GM23338 (cell line): ENCODE measurements around the gene NPDC1. TPM values are rescaled to one million over a fixed set of nuclear protein-coding genes. Genes with fewer than 3 reads are reported as not detected.

ENCODE experiments used
- ATAC-seq: fragments of 200-7000 bp; cut with Tn5 transposase; 3 replicates; pipeline ENCODE4 v1.9.1; 2020
- DNase-seq: peaks from one replicate; pipeline ENCODE4 v3.0.0-alpha.2; 2015; ENCODE audit warnings: low spot score
- H2AFZ ChIP-seq: fragments of 200-600 bp; sonication (generic); 2 replicates; pipeline ENCODE4 v1.8.0; 2016; ENCODE audit warnings: antibody characterized with exemption, mild to moderate bottlenecking, moderate library complexity
- H3F3A ChIP-seq: fragments of 200-600 bp; sonication (generic); replicated peaks from 2 replicates; pipeline ENCODE4 v1.8.0; 2017; ENCODE audit warnings: antibody characterized with exemption, mixed run types, low read depth
- H3K27ac ChIP-seq: fragments of 200-600 bp; sonication (generic); 2 replicates; pipeline ENCODE4 v1.6.1; 2016; ENCODE audit warnings: low read depth
- H3K27me3 ChIP-seq: fragments of 200-600 bp; sonication (generic); 2 replicates; pipeline ENCODE4 v1.8.0; 2016; ENCODE audit warnings: mild to moderate bottlenecking, mixed run types, moderate library complexity; ENCODE audit not compliant: insufficient read depth
- H3K36me3 ChIP-seq: fragments of 200-600 bp; sonication (generic); 2 replicates; pipeline ENCODE4 v1.8.0; 2016; ENCODE audit warnings: mild to moderate bottlenecking; ENCODE audit not compliant: insufficient read depth
- H3K4me1 ChIP-seq: fragments of 200-600 bp; sonication (generic); 2 replicates; pipeline ENCODE4 v1.8.0; 2016; ENCODE audit warnings: mild to moderate bottlenecking, moderate library complexity; ENCODE audit not compliant: insufficient read depth
- H3K4me2 ChIP-seq: fragments of 200-600 bp; sonication (generic); 2 replicates; pipeline ENCODE4 v1.7.1; 2017; ENCODE audit warnings: mixed run types
- H3K4me3 ChIP-seq: fragments of 200-600 bp; sonication (generic); 2 replicates; pipeline ENCODE4 v1.6.1; 2016; ENCODE audit warnings: mixed run types
- H3K79me2 ChIP-seq: fragments of 200-600 bp; sonication (generic); replicated peaks from 2 replicates; pipeline ENCODE4 v1.8.0; 2017; ENCODE audit warnings: mild to moderate bottlenecking; ENCODE audit not compliant: insufficient read depth
- H3K9me2 ChIP-seq: fragments of 200-600 bp; sonication (generic); 2 replicates; pipeline ENCODE4 v1.8.0; 2017; ENCODE audit not compliant: insufficient read depth
- H4K20me1 ChIP-seq: fragments of 200-600 bp; sonication (generic); replicated peaks from 2 replicates; pipeline ENCODE4 v1.8.0; 2017; ENCODE audit warnings: mild to moderate bottlenecking; ENCODE audit not compliant: insufficient read depth
- H3K27ac Mint-ChIP-seq: 2 replicates; pipeline ENCODE4 v1.8.0; 2020; ENCODE audit warnings: inconsistent platforms, mild to moderate bottlenecking, moderate library complexity, mixed read lengths
- H3K27me3 Mint-ChIP-seq: 3 replicates; pipeline ENCODE4 v1.8.0; 2022; ENCODE audit warnings: low read depth, mild to moderate bottlenecking, moderate library complexity, mixed read lengths, inconsistent platforms; ENCODE audit not compliant: insufficient read depth, poor library complexity
- H3K36me3 Mint-ChIP-seq: 3 replicates; pipeline ENCODE4 v1.8.0; 2021; ENCODE audit warnings: low read depth, mild to moderate bottlenecking, inconsistent platforms, moderate library complexity, mixed read lengths
- H3K4me1 Mint-ChIP-seq: 3 replicates; pipeline ENCODE4 v1.8.0; 2020; ENCODE audit warnings: mild to moderate bottlenecking, inconsistent platforms, mixed read lengths
- H3K4me3 Mint-ChIP-seq: 3 replicates; pipeline ENCODE4 v1.8.0; 2021; ENCODE audit warnings: moderate library complexity, mild to moderate bottlenecking, inconsistent platforms, mixed read lengths
- H3K9me3 Mint-ChIP-seq: 3 replicates; pipeline ENCODE4 v1.8.0; 2020; ENCODE audit warnings: moderate library complexity, mild to moderate bottlenecking, inconsistent platforms, mixed read lengths
- CREB1 ChIP-seq: fragments of 250-450 bp; sonication (Bioruptor Pico); IDR thresholded peaks from 2 replicates; pipeline ENCODE4 v1.5.0; 2020; ENCODE audit warnings: low read depth, mild to moderate bottlenecking, moderate library complexity
- EZH2 ChIP-seq: fragments of 200-600 bp; sonication (generic); IDR thresholded peaks from one replicate; pipeline ENCODE4 v1.8.0; 2017; ENCODE audit warnings: antibody characterized with exemption, mild to moderate bottlenecking, low read depth; ENCODE audit not compliant: unreplicated experiment
- EZH2phosphoT487 ChIP-seq: fragments of 200-600 bp; sonication (generic); IDR thresholded peaks from one replicate; pipeline ENCODE4 v1.8.1; 2018; ENCODE audit warnings: antibody characterized with exemption; ENCODE audit not compliant: unreplicated experiment
- JUNB ChIP-seq: IDR thresholded peaks from one replicate; pipeline ENCODE4 v1.6.1; 2016; ENCODE audit warnings: antibody characterized with exemption; ENCODE audit not compliant: unreplicated experiment
- NANOG ChIP-seq: IDR thresholded peaks from 2 replicates; pipeline ENCODE4 v1.6.1; 2016; ENCODE audit warnings: antibody characterized with exemption, borderline replicate concordance
- POLR2AphosphoS5 ChIP-seq: IDR thresholded peaks from 2 replicates; pipeline ENCODE4 v1.6.1; 2016; ENCODE audit warnings: antibody characterized with exemption, low read depth
- STAT1 ChIP-seq: IDR thresholded peaks from one replicate; pipeline ENCODE4 v1.6.1; 2016; ENCODE audit warnings: antibody characterized with exemption; ENCODE audit not compliant: unreplicated experiment
- ZNF114 ChIP-seq: fragments of 250-450 bp; sonication (Bioruptor Pico); IDR thresholded peaks from 2 replicates; pipeline ENCODE4 v1.5.0; 2020; ENCODE audit warnings: mild to moderate bottlenecking, moderate library complexity
- polyA plus RNA-seq: library from polyadenylated mRNA; unstranded; fragments of >200 nt; fragmentation: Nextera tagmentation; extraction: Ambion mirVana; gene quantifications from 2 replicates; pipeline ENCODE4 v1.2.1, GENCODE V29; 2016
- total RNA-seq: library from RNA; depleted of rRNA; stranded (reverse); fragments of >200 nt; shearing (Covaris generic); gene quantifications from 2 replicates; pipeline ENCODE4 v1.2.3, GENCODE V29; 2014
- TF ChIP-seq, protein P1 (sequence below): IDR thresholded peaks from 2 replicates; pipeline ENCODE4 v1.6.1; 2016; ENCODE audit warnings: antibody characterized with exemption
- TF ChIP-seq, protein P2 (sequence below), 2 experiments: fragments of 200-600 bp in 1 of 2; sonication (generic) in 1 of 2; conservative IDR thresholded peaks; 2 replicates each; pipeline versions ENCODE4 v1.5.1 to v1.6.1; 2016 to 2017; ENCODE audit warnings: antibody characterized with exemption in 2 of 2, low read depth in 2 of 2, mild to moderate bottlenecking in 2 of 2, moderate library complexity in 1 of 2

Gene NPDC1
- total and polyA plus RNA-seq, 2 experiments from 2014 or later: 34.3 to 35.5 TPM

DNA sequence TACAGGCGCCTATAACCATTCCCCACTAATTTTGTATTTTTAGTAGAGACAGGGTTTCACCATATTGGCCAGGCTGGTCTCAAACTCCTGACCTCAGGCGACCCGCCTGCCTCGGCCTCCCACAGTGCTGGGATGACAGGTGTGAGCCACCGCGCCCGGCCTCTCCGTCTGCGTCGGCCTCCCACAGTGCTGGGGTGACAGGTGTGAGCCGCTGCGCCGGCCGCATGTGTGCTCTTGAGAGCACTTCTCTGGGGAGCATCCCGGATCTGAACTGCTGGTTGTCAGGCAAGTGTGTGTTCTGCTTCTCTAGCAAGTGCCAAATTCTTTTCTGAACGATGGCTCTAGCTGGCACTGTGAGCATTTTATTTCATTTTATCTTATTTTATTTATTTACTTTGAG, 11.6 kb upstream of the NPDC1 start:
- H3F3A ChIP-seq: 0 out of 2 replicates have a peak, but pooled peaks cover under 1% of the 10 kb centered on the region
- H3K4me2 ChIP-seq: no peak overlapping the region
- DNase-seq: no peak
- no peak overlapping the region for H2AFZ ChIP-seq
- H3K27me3 ChIP-seq: peaks cover 31% of the 10 kb centered on the region
- no peaks in the 10 kb centered on the region for H3K4me1 ChIP-seq
- Mint-ChIP-seq H3K27ac (no peak overlapping the region), H3K36me3 (no peaks in the 10 kb centered on the region), H3K27me3 (peaks cover 30% of the 10 kb centered on the region), H3K4me3 (no peak overlapping the region), H3K4me1 (peaks cover 2% of the 10 kb centered on the region; the same call in 1 of the 3 replicates), H3K9me3 (no peaks in the 10 kb centered on the region)
- H3K9me2 ChIP-seq: no peaks in the 10 kb centered on the region
- H3K79me2 ChIP-seq: no peaks in the 10 kb centered on the region
- H3K27ac ChIP-seq: no peak overlapping the region
- no peaks in the 10 kb centered on the region for H4K20me1 ChIP-seq
- TF ChIP-seq ZNF114 (CRISPR knock-in tag): no peak
- no peak for TF ChIP-seq JUNB
- TF ChIP-seq NANOG: no peak
- TF ChIP-seq EZH2: no peak
- no peak for TF ChIP-seq EZH2phosphoT487
- TF ChIP-seq, protein P1, sequence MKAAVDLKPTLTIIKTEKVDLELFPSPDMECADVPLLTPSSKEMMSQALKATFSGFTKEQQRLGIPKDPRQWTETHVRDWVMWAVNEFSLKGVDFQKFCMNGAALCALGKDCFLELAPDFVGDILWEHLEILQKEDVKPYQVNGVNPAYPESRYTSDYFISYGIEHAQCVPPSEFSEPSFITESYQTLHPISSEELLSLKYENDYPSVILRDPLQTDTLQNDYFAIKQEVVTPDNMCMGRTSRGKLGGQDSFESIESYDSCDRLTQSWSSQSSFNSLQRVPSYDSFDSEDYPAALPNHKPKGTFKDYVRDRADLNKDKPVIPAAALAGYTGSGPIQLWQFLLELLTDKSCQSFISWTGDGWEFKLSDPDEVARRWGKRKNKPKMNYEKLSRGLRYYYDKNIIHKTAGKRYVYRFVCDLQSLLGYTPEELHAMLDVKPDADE: no peak
- no peaks in the 10 kb centered on the region for H3K36me3 ChIP-seq
- ATAC-seq: no peak
- no peak overlapping the region for H3K4me3 ChIP-seq

DNA sequence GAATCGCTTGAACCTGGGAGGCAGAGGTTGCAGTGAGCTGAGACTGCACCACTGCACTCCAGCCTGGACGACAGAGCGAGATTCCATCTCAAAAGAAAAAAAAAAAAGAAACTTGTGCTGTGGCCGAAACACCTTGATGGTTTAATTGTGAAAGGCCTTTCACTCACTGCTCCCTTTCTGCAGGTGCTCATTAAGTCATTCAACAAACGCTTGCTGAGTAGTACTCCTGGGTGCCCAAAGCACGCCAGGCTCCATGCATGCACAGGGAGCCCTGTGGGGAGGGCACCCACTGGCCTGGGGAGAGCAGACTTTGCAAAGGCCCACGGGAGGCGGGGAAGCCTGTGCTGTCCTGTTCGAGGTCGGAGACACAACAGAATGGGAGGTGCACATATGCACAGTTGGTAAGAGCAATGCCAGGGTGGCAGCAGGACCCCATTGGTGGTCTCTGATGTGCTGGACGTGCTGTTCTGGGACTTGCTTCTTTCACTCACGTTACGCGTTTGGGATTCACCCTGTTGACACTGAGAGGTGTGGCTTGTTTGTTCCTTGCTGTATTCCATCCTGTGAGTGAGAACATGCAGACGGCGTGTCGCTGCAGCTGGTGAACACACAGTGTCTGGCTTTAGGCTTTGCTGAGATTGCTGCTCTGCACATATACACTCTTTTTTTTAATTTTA, 10.9 kb upstream of the NPDC1 start:
- Histone ChIP-seq H3K27me3 (peaks cover 34% of the 10 kb centered on the region), H3F3A (0 out of 2 replicates have a peak, but pooled peaks cover 2% of the 10 kb centered on the region), H3K4me1 (no peaks in the 10 kb centered on the region), H3K9me2 (no peaks in the 10 kb centered on the region), H3K4me2 (no peak overlapping the region), H3K36me3 (no peaks in the 10 kb centered on the region), H3K79me2 (no peaks in the 10 kb centered on the region), H3K4me3 (no peak overlapping the region), H4K20me1 (no peaks in the 10 kb centered on the region), H2AFZ (no peak overlapping the region), H3K27ac (no peak overlapping the region)
- Mint-ChIP-seq H3K4me1 (peaks cover 2% of the 10 kb centered on the region; the same call in 1 of the 3 replicates), H3K9me3 (no peaks in the 10 kb centered on the region), H3K36me3 (no peaks in the 10 kb centered on the region), H3K27me3 (peaks cover 36% of the 10 kb centered on the region), H3K4me3 (no peak overlapping the region), H3K27ac (no peak overlapping the region)
- DNase-seq (no peak), ATAC-seq (no peak)
- TF ChIP-seq CREB1 (CRISPR knock-in tag) (no peak), JUNB (no peak), POLR2AphosphoS5 (no peak), STAT1 (no peak), EZH2 (no peak), NANOG (no peak)
- TF ChIP-seq, protein P2, sequence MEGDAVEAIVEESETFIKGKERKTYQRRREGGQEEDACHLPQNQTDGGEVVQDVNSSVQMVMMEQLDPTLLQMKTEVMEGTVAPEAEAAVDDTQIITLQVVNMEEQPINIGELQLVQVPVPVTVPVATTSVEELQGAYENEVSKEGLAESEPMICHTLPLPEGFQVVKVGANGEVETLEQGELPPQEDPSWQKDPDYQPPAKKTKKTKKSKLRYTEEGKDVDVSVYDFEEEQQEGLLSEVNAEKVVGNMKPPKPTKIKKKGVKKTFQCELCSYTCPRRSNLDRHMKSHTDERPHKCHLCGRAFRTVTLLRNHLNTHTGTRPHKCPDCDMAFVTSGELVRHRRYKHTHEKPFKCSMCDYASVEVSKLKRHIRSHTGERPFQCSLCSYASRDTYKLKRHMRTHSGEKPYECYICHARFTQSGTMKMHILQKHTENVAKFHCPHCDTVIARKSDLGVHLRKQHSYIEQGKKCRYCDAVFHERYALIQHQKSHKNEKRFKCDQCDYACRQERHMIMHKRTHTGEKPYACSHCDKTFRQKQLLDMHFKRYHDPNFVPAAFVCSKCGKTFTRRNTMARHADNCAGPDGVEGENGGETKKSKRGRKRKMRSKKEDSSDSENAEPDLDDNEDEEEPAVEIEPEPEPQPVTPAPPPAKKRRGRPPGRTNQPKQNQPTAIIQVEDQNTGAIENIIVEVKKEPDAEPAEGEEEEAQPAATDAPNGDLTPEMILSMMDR (conservative IDR thresholded peaks at IDR 0.05; ENCODE audit: low read depth in 2 of 2): no peak
